ENCODE results near the gene AGMAT.

GRCh38 chr1:15610167-15610566, 25.3 kb upstream of the AGMAT start:
- TF ChIP-seq CTCF (IDR thresholded peaks at IDR 0.05; ENCODE audit: low read depth, low read length) (no peak), MYC (IDR thresholded peaks at IDR 0.05; ENCODE audit: low read depth, low read length) (no peak)

All from NB4 (cell line).